Measurements from ENCODE around the gene ITLN2. TPM values are rescaled to one million over a fixed set of nuclear protein-coding genes. Genes with fewer than 3 reads are reported as not detected.

The ITLN2 gene
- total and polyA plus RNA-seq, 9 of the 15 experiments (the other 6 are each of a cell fraction or from before 2014, with no cell fraction given) = not detected

DNA sequence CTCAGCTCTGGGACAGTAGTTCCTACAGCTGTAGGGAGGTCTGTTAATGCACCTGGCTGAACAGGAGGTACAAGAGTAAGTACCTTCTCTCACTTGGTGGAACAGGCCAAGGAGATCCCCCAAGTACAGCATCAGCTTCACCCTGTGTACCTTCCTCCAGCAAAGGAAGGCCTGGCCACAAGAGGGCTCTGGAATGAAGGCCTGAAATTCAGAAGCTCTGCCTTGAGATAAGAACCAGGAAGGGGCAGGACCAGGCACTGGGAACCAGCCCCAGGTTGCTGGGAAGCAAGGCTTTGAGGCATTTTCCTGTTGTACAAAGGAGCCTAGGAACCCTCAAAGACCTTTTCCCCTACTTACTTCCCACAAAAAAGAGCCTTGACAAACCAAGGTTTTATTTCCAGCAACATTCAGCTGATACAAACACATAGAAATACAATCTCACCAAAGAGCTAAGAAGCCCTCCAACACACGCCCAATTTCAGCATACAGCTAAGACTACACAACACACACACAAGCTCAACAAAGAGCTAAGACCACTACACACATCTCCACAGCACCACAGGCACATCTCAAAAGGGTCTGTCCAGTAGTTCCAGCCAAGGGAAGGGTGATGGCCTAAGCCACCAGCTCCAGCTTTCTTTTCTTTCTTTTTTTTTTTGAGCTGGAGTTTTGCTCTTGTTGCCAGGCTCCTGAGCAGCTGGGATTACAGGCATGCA lies 42.9 kb upstream of the ITLN2 start (continued):
- TF ChIP-seq, protein P1, sequence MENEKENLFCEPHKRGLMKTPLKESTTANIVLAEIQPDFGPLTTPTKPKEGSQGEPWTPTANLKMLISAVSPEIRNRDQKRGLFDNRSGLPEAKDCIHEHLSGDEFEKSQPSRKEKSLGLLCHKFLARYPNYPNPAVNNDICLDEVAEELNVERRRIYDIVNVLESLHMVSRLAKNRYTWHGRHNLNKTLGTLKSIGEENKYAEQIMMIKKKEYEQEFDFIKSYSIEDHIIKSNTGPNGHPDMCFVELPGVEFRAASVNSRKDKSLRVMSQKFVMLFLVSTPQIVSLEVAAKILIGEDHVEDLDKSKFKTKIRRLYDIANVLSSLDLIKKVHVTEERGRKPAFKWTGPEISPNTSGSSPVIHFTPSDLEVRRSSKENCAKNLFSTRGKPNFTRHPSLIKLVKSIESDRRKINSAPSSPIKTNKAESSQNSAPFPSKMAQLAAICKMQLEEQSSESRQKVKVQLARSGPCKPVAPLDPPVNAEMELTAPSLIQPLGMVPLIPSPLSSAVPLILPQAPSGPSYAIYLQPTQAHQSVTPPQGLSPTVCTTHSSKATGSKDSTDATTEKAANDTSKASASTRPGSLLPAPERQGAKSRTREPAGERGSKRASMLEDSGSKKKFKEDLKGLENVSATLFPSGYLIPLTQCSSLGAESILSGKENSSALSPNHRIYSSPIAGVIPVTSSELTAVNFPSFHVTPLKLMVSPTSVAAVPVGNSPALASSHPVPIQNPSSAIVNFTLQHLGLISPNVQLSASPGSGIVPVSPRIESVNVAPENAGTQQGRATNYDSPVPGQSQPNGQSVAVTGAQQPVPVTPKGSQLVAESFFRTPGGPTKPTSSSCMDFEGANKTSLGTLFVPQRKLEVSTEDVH (IDR thresholded peaks at IDR 0.05; ENCODE audit: low read depth, partially characterized antibody) = peak; percentile 30
- TF ChIP-seq ETV5 (CRISPR knock-in tag; IDR thresholded peaks at IDR 0.05; ENCODE audit: low read depth) = peak; percentile 82; the same call in 1 of the 2 replicates
- TF ChIP-seq, protein P2, sequence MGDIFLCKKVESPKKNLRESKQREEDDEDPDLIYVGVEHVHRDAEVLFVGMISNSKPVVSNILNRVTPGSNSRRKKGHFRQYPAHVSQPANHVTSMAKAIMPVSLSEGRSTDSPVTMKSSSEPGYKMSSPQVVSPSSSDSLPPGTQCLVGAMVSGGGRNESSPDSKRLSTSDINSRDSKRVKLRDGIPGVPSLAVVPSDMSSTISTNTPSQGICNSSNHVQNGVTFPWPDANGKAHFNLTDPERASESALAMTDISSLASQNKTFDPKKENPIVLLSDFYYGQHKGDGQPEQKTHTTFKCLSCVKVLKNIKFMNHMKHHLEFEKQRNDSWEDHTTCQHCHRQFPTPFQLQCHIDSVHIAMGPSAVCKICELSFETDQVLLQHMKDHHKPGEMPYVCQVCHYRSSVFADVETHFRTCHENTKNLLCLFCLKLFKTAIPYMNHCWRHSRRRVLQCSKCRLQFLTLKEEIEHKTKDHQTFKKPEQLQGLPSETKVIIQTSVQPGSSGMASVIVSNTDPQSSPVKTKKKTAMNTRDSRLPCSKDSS (IDR thresholded peaks at IDR 0.05; ENCODE audit: low read depth, partially characterized antibody) = no peak
- TF ChIP-seq PHF20 (IDR thresholded peaks at IDR 0.05; ENCODE audit: partially characterized antibody) = no peak
- TF ChIP-seq NELFE (IDR thresholded peaks at IDR 0.05; ENCODE audit: insufficient read depth, insufficient read length) = no peak
- TF ChIP-seq, protein P3, sequence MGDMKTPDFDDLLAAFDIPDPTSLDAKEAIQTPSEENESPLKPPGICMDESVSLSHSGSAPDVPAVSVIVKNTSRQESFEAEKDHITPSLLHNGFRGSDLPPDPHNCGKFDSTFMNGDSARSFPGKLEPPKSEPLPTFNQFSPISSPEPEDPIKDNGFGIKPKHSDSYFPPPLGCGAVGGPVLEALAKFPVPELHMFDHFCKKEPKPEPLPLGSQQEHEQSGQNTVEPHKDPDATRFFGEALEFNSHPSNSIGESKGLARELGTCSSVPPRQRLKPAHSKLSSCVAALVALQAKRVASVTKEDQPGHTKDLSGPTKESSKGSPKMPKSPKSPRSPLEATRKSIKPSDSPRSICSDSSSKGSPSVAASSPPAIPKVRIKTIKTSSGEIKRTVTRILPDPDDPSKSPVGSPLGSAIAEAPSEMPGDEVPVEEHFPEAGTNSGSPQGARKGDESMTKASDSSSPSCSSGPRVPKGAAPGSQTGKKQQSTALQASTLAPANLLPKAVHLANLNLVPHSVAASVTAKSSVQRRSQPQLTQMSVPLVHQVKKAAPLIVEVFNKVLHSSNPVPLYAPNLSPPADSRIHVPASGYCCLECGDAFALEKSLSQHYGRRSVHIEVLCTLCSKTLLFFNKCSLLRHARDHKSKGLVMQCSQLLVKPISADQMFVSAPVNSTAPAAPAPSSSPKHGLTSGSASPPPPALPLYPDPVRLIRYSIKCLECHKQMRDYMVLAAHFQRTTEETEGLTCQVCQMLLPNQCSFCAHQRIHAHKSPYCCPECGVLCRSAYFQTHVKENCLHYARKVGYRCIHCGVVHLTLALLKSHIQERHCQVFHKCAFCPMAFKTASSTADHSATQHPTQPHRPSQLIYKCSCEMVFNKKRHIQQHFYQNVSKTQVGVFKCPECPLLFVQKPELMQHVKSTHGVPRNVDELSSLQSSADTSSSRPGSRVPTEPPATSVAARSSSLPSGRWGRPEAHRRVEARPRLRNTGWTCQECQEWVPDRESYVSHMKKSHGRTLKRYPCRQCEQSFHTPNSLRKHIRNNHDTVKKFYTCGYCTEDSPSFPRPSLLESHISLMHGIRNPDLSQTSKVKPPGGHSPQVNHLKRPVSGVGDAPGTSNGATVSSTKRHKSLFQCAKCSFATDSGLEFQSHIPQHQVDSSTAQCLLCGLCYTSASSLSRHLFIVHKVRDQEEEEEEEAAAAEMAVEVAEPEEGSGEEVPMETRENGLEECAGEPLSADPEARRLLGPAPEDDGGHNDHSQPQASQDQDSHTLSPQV (IDR thresholded peaks at IDR 0.05) = peak; percentile 64
- no peak for TF ChIP-seq RFX5 (IDR thresholded peaks at IDR 0.05; ENCODE audit: low read depth, low read length)
- TF ChIP-seq, protein P4, sequence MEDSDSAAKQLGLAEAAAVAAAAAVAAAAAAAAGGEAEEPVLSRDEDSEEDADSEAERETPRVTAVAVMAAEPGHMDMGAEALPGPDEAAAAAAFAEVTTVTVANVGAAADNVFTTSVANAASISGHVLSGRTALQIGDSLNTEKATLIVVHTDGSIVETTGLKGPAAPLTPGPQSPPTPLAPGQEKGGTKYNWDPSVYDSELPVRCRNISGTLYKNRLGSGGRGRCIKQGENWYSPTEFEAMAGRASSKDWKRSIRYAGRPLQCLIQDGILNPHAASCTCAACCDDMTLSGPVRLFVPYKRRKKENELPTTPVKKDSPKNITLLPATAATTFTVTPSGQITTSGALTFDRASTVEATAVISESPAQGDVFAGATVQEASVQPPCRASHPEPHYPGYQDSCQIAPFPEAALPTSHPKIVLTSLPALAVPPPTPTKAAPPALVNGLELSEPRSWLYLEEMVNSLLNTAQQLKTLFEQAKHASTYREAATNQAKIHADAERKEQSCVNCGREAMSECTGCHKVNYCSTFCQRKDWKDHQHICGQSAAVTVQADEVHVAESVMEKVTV (CRISPR knock-in tag; IDR thresholded peaks at IDR 0.05) = peak; percentile 63
- TF ChIP-seq, protein P5, sequence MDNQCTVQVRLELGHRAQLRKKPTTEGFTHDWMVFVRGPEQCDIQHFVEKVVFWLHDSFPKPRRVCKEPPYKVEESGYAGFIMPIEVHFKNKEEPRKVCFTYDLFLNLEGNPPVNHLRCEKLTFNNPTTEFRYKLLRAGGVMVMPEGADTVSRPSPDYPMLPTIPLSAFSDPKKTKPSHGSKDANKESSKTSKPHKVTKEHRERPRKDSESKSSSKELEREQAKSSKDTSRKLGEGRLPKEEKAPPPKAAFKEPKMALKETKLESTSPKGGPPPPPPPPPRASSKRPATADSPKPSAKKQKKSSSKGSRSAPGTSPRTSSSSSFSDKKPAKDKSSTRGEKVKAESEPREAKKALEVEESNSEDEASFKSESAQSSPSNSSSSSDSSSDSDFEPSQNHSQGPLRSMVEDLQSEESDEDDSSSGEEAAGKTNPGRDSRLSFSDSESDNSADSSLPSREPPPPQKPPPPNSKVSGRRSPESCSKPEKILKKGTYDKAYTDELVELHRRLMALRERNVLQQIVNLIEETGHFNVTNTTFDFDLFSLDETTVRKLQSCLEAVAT (IDR thresholded peaks at IDR 0.05) = 0 out of 4 replicates have a peak, but pooled peaks of 1 of the 2 experiments have one; percentile 1
- TF ChIP-seq ZNF589 (CRISPR knock-in tag; IDR thresholded peaks at IDR 0.05; ENCODE audit: low read depth) = no peak
- no peak for TF ChIP-seq ATF7 (IDR thresholded peaks at IDR 0.05)
- no peak for TF ChIP-seq ZNF347 (CRISPR knock-in tag; IDR thresholded peaks at IDR 0.05; ENCODE audit: low read depth)
- no peak for TF ChIP-seq TBP (optimal IDR thresholded peaks at IDR 0.05; ENCODE audit: low read depth, low read length)
- TF ChIP-seq KLF13 (tag; IDR thresholded peaks at IDR 0.05; ENCODE audit: borderline replicate concordance, low read depth) = no peak
- no peak for TF ChIP-seq ZNF75A (CRISPR knock-in tag; IDR thresholded peaks at IDR 0.05)
